ENCODE data around the gene CEACAM16.

DNA sequence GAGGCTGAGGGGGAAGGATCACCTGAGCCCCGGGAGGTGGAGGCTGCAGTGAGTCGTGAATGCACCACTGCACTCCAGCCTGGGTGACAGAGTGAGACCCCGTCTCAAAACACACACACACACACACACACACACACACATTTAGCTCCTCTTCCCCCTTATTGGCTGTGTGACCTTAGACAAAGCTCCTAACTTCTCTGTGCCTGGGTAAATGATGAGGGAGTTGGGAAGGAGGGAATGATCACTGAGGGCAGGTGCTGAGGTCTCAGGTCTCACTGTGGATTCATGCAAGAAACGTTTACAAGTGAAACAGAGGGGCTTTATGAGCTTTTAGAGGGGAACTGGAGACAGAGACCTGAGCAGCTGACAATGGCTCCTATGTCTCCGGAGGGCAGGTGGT lies 32.7 kb downstream of the CEACAM16 start:
- TF ChIP-seq ZNF112 (tag by site-specific recombination; IDR thresholded peaks at IDR 0.05) (no peak), ZNF416 (tag by site-specific recombination; IDR thresholded peaks at IDR 0.05) (no peak), ZNF133 (tag by site-specific recombination; IDR thresholded peaks at IDR 0.05) (no peak), TCF7L2 (IDR thresholded peaks at IDR 0.05; ENCODE audit: borderline replicate concordance, low read depth, low read length) (no peak)
- TF ChIP-seq, protein P1, sequence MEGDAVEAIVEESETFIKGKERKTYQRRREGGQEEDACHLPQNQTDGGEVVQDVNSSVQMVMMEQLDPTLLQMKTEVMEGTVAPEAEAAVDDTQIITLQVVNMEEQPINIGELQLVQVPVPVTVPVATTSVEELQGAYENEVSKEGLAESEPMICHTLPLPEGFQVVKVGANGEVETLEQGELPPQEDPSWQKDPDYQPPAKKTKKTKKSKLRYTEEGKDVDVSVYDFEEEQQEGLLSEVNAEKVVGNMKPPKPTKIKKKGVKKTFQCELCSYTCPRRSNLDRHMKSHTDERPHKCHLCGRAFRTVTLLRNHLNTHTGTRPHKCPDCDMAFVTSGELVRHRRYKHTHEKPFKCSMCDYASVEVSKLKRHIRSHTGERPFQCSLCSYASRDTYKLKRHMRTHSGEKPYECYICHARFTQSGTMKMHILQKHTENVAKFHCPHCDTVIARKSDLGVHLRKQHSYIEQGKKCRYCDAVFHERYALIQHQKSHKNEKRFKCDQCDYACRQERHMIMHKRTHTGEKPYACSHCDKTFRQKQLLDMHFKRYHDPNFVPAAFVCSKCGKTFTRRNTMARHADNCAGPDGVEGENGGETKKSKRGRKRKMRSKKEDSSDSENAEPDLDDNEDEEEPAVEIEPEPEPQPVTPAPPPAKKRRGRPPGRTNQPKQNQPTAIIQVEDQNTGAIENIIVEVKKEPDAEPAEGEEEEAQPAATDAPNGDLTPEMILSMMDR (tag by site-specific recombination; IDR thresholded peaks at IDR 0.05): no peak
